PC-9 (cell line): ENCODE results near the gene C4BPA.

Experiments used
- CTCF ChIP-seq: fragments of 200-600 bp; sonication (generic); conservative IDR thresholded peaks from 2 replicates; pipeline ENCODE4 v1.6.1; 2017; ENCODE audit warnings: mixed run types, antibody characterized with exemption, mild to moderate bottlenecking, moderate library complexity
- EZH2 ChIP-seq: fragments of 200-600 bp; sonication (generic); IDR thresholded peaks from 2 replicates; pipeline ENCODE4 v1.8.0; 2017; ENCODE audit warnings: antibody characterized with exemption, low read depth

- TF ChIP-seq CTCF (no peak), EZH2 (no peak)
These were observed 44.2 kb upstream of the C4BPA start for GRCh38 chr1:207059881-207060280.
